ENCODE measurements around the gene TRDMT1. TPM values are rescaled to one million over a fixed set of nuclear protein-coding genes. Genes with fewer than 3 reads are reported as not detected.

The TRDMT1 gene
- total RNA-seq, 1 donor from 2014 or later, result 1.1 TPM

- DNase-seq (ENCODE audit: low spot score) (no peak), ATAC-seq (no peak)
Observed at GRCh38 chr10:17179002-17179401, 22.5 kb downstream of the TRDMT1 start.

DNA sequence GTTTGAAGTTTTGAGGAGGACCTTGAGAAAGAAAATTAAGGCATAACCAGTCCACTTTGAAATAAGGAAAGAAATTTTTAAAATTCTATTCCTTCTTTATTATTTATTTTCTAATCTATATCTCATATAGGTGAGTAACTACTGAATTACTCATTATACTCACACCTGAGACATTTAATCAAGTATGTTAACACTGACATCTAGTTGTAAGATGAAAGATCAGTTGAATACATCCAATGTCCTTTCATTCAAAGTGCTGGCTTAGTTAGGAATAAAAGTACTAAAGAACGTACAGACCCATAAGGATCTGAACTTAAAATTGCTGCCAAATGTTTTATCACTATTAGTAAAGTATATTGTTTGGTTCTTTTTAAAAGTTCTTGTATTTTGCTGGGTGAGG lies 23.5 kb downstream of the TRDMT1 start:
- no peak for ATAC-seq
- no peak for DNase-seq (ENCODE audit: low spot score)

DNA sequence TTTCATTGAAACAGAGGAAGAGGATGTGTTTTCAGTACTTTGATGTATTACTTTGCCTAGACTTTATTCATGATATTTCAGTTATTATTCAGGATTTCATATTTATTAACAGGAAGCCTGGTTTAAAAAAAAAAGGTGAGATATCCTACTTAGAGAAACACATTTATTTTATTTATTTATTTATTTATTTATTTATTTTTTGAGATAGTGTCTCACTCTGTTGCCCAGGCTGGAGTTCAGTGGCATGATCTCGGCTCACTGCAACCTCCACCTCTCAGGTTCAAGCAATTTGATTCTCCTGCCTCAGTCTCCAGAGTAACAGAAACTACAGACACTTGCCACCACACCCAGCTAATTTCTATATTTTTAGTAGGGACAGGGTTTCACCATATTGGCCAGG lies 24.5 kb downstream of the TRDMT1 start:
- no peak for ATAC-seq
- no peak for DNase-seq (ENCODE audit: low spot score)

- no peak for ATAC-seq
- no peak for DNase-seq (ENCODE audit: low spot score)
Observed at GRCh38 chr10:17176091-17176490, 25.4 kb downstream of the TRDMT1 start.

- DNase-seq (ENCODE audit: low spot score), result no peak
- no peak for ATAC-seq
Observed at GRCh38 chr10:17175551-17175950, 25.9 kb downstream of the TRDMT1 start.

- DNase-seq (ENCODE audit: low spot score) (no peak), ATAC-seq (no peak)
Observed at GRCh38 chr10:17174626-17175025, 26.8 kb downstream of the TRDMT1 start.

DNA sequence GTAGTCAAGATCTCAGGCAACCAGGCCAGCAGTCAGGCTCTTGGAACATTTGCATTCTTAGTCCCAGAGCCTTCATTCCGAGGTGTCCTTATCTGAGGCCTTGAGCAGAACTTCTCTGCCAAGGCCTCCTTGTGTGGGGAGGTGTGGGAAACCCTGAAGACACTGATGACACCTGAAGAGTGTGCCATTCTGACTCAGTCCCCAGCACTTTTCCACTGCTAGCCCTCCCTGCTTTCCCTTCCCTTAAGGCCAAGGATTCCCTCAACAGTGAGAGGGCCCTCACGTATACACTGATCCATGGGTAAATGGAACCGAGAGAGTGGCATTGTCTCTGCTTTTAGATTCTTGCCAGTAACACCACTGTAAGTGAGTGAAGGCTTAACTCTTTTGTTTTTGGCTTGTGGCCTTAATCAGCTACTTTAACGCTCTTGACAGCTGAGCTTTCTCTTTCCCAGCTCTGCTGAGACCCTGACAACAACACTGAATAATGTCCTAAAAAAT lies 30.3 kb downstream of the TRDMT1 start:
- ATAC-seq (no peak), DNase-seq (ENCODE audit: low spot score) (no peak)

GRCh38 chr10:17169803-17170202 lies 31.7 kb downstream of the TRDMT1 start:
- ATAC-seq, result no peak

GRCh38 chr10:17166699-17167098 lies 34.8 kb downstream of the TRDMT1 start:
- DNase-seq (ENCODE audit: low spot score) (no peak), ATAC-seq (no peak)

More at GRCh38 chr10:17169803-17170202, 31.7 kb downstream of the TRDMT1 start:
- DNase-seq (ENCODE audit: low spot score), result no peak

DNA sequence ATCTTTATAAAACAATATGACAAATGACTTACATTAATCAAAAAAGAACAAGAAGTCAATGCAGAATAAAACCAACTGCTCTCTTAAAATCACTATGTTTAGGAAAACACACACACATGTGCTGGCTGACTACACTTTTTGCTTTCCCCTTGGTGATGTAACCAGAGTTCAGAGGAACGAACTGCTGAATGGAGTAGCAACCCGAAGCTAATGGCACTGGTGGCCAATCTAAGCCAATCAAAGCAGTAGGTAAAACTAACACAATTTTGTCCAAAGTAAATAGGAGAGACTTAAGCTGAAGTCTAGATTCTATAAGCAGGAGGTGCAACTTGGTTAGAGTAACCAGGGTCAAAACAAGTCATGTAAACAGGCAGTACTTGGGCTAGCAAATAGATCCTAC lies 38.6 kb downstream of the TRDMT1 start:
- no peak for DNase-seq (ENCODE audit: low spot score)
- ATAC-seq, result no peak

GRCh38 chr10:17161775-17162174 lies 39.7 kb downstream of the TRDMT1 start:
- no peak for DNase-seq (ENCODE audit: low spot score)
- ATAC-seq, result no peak

DNA sequence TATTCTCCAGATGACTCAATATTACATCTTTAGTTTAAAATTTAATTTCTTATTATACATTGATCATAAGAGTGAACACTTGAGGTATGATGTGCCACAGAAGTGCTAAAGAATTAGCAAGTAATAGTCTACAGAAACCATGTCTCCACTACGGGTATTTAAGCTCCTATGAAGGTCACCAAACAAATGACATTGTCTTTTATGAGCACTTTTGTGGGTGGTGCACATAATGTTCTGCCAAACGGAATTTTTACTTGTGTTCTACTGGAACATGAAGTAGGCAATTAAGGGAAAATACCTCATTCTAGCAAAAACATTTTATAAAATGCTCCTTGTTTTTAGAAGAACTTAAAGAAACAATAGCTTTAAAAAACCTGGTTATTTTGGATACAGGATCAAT lies 44.4 kb downstream of the TRDMT1 start:
- DNase-seq (ENCODE audit: low spot score) (no peak), ATAC-seq (no peak)

- ATAC-seq (no peak), DNase-seq (ENCODE audit: low spot score) (no peak)
Observed at GRCh38 chr10:17155826-17156225, 45.6 kb downstream of the TRDMT1 start.

DNA sequence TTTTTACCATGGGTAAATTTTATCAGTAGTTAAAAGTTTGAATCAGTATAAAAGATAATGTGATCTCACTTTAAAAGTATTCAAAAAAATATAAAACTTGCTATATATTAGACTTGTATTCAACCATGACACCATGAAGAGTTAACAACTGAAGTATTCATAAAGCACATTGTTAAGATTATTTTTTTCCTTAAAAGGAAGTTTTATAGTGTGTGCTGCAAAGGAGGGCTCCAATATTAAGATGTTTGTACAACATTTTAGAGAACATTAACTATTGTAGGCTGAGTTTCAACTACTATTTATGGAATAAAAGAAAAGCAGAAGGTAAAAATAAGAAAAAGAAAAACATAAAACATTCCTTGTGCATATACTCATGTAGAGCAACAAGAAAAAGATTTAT lies 47.4 kb downstream of the TRDMT1 start:
- ATAC-seq, result no peak
- no peak for DNase-seq (ENCODE audit: low spot score)

GRCh38 chr10:17153321-17153720 lies 48.2 kb downstream of the TRDMT1 start:
- DNase-seq (ENCODE audit: low spot score), result no peak
- no peak for ATAC-seq

DNA sequence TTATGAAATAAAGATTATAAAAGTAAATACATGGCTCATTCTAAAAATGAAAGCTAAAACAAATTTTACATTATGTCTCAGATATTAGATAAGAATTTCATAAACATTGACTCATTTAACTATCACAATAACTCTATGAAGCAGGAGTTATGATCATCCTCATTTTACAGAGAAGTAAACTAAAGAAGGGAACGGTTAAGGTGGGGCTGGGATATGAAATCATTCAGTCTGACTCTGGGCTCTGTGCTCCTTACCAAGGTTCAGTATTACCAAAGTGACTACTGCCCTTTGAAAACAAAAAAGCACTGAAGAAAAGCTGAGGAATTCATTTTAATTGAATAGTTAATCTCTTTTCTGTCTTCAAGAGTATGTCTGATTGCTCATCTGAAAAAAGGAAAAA lies 49.8 kb downstream of the TRDMT1 start:
- no peak for DNase-seq (ENCODE audit: low spot score)
- ATAC-seq, result no peak

GRCh38 chr10:17147884-17148489 lies 53.5 kb downstream of the TRDMT1 start:
- ATAC-seq (no peak), DNase-seq (ENCODE audit: low spot score) (no peak)

GRCh38 chr10:17146892-17147291 lies 54.6 kb downstream of the TRDMT1 start:
- ATAC-seq, result no peak
- DNase-seq (ENCODE audit: low spot score), result no peak

DNA sequence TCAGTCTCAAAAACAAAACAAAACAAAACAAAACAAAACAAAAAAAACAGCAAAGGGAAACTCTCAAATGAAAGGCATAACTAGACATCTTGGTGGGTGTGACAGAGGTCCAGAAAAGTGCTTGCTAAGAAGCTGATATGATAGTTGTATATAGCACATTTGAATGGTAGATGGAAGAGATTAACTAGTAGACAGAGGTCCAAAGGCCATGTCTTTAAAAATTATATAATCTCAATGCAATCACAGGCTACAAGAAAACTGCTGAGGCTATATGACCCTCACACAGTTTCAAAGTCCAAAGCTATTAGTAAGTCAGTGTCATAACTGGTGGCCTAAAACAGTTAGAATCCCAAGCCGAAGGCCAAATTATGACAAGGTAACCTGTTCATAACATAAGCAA lies 56.2 kb downstream of the TRDMT1 start:
- no peak for ATAC-seq
- no peak for DNase-seq (ENCODE audit: low spot score)

DNA sequence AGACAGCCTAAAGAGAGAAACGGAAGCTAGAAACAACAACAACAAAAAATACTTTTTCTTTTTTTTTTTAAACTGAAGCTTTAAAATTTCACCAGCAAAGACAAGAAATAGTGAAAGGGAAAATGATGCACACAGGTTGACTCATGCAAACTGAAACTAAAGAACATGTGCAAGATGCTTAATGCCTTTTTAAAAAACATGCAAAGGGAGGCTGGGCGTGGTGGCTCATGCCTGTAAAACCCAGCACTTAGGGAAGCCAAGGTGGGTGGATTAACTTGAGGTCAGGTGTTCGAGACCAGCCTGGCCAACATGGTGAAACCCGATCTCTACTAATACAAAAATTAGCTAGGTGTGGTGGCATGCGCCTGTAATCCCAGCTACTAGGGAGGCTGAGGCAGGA lies 56.7 kb downstream of the TRDMT1 start:
- DNase-seq (ENCODE audit: low spot score) (no peak), ATAC-seq (no peak)

DNA sequence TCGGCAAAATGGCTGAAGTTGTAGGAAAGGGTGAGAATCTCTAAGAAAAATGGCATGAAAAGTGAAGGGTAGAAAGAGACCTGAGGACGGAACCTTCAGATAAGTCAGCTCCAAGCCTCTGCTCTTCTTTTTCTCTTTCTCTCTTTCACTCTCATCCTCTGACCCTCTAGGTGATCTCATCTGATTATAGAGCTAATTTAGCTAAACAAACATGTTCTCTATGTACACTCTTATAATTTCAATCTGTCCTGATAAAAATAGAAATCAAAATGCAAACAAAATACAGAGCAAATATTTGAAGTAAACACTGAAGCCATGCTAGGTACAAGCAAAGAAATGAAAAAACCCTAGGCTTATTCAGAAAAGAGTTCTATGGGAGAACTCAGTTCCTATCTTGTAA lies 57.4 kb downstream of the TRDMT1 start:
- DNase-seq (ENCODE audit: low spot score) (no peak), ATAC-seq (no peak)

- ATAC-seq, result no peak
Observed at GRCh38 chr10:17143055-17143690, 58.3 kb downstream of the TRDMT1 start.

More at GRCh38 chr10:17143055-17143690, 58.3 kb downstream of the TRDMT1 start:
- DNase-seq (ENCODE audit: low spot score), result no peak
